Ectodermal cell (in vitro differentiated cells): ENCODE results near the gene KATNB1.

Source experiments
- H3K27ac ChIP-seq: 2 replicates; pipeline ENCODE4 v1.7.0; 2013; ENCODE audit warnings: mild to moderate bottlenecking, low read depth, low read length; ENCODE audit not compliant: insufficient read depth, poor library complexity, severe bottlenecking
- H3K27me3 ChIP-seq: 2 replicates; pipeline ENCODE4 v1.7.0; 2013; ENCODE audit warnings: mild to moderate bottlenecking, low read length; ENCODE audit not compliant: insufficient read depth, control insufficient read depth, poor library complexity, severe bottlenecking
- H3K36me3 ChIP-seq: one replicate; pipeline ENCODE4 v1.7.0; 2013; ENCODE audit warnings: low read length; ENCODE audit not compliant: control insufficient read depth, insufficient read depth
- H3K4me1 ChIP-seq: one replicate; pipeline ENCODE4 v1.7.0; 2013; ENCODE audit warnings: low read length; ENCODE audit not compliant: control insufficient read depth, insufficient read depth
- H3K4me3 ChIP-seq: 2 replicates; pipeline ENCODE4 v1.7.0; 2013; ENCODE audit warnings: low read depth, low read length, control low read depth; ENCODE audit not compliant: insufficient read depth
- H3K9me3 ChIP-seq: 2 replicates; pipeline ENCODE4 v1.7.0; 2013; ENCODE audit warnings: mild to moderate bottlenecking, low read length, moderate library complexity; ENCODE audit not compliant: control insufficient read depth
- WGBS, 2 experiments: methylation state at CpG; one replicate each; pipeline ENCODE4 v1.1.7; 2013; ENCODE audit warnings: missing lambda C conversion rate in 2 of 2; 5-methylcytosine and 5-hydroxymethylcytosine counted together

KATNB1 gene

GRCh38 chr16:57755726-57756423 lies 20.3 kb downstream of the KATNB1 start:
- Histone ChIP-seq H3K27me3 (no peaks in the 10 kb centered on the region), H3K4me3 (no peak overlapping the region), H3K9me3 (no peaks in the 10 kb centered on the region), H3K4me1 (no peaks in the 10 kb centered on the region), H3K36me3 (no peaks in the 10 kb centered on the region), H3K27ac (no peak overlapping the region)
- WGBS, 2 experiments, result 95 to 96% methylated on average over 18 of the region's 18 CpGs

- 89 to 93% methylated on average over 14 to 15 of the region's 15 CpGs for WGBS, 2 experiments
Observed at GRCh38 chr16:57756424-57757325, 21.1 kb downstream of the KATNB1 start.

DNA sequence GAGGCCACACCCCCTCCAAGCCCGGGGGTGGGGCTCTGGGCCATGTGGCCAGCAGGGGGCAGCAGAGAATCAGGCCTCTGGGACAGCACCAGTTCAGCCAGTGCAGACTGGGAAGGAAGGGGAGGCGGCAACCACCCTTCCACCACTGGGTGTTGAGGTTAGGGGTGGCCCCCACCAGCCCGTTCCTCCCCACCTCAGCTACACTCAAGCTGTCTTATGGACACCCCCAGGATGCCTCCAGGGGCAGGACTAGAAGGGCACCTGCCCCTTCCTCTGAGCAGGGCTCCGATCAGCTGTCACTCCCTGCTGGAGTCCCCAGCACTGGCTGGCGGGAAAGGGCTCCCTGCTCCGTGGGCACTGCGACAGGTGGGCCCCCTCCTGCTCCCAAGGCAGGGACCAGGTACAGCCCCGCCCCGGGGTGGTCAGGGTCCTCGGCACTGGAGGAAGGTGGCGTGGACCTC lies 21.8 kb downstream of the KATNB1 start:
- Histone ChIP-seq H3K27ac (no peak overlapping the region), H3K4me1 (no peaks in the 10 kb centered on the region), H3K4me3 (no peak overlapping the region), H3K27me3 (no peaks in the 10 kb centered on the region), H3K9me3 (no peaks in the 10 kb centered on the region), H3K36me3 (no peaks in the 10 kb centered on the region)
- 68 to 69% methylated on average over 10 to 11 of the region's 11 CpGs for WGBS, 2 experiments

More at GRCh38 chr16:57756424-57757325, 21.1 kb downstream of the KATNB1 start:
- Histone ChIP-seq H3K36me3 (no peaks in the 10 kb centered on the region), H3K27me3 (no peaks in the 10 kb centered on the region), H3K27ac (no peak overlapping the region), H3K4me1 (no peaks in the 10 kb centered on the region), H3K9me3 (no peaks in the 10 kb centered on the region), H3K4me3 (no peak overlapping the region)

DNA sequence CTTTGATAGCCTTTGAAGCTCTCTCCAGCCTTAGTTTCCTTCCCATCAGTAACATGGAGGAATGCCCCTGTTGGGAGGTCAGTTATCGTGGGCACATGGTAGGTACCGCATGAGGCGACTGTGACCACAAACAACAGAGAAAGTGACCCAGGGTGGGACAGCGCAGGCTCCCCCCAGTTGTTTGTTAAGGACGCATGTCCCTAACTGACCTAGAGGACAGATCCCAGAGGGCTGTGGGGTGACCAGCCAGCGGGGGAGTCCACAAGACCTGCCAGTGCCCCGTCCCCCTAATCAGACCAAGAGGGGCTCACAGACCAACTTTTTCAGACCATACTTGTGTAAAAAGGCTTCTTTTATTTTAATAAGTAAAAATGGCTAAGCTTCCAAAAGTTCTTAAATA lies 22.3 kb downstream of the KATNB1 start:
- no peak overlapping the region for H3K27ac ChIP-seq
- peaks cover 3% of the 10 kb centered on the region for H3K4me1 ChIP-seq
- no peak overlapping the region for H3K4me3 ChIP-seq
- no peaks in the 10 kb centered on the region for H3K9me3 ChIP-seq
- no peaks in the 10 kb centered on the region for H3K36me3 ChIP-seq
- WGBS, 2 experiments, result 96 to 97% methylated on average over 7 of the region's 7 CpGs
- no peaks in the 10 kb centered on the region for H3K27me3 ChIP-seq

GRCh38 chr16:57758331-57759117 lies 23.0 kb downstream of the KATNB1 start:
- WGBS, 2 experiments, result 89 to 90% methylated on average over 33 of the region's 33 CpGs
- Histone ChIP-seq H3K4me1 (peaks cover 5% of the 10 kb centered on the region), H3K27ac (no peak overlapping the region), H3K27me3 (no peaks in the 10 kb centered on the region), H3K9me3 (no peaks in the 10 kb centered on the region), H3K4me3 (no peak overlapping the region), H3K36me3 (no peaks in the 10 kb centered on the region)

DNA sequence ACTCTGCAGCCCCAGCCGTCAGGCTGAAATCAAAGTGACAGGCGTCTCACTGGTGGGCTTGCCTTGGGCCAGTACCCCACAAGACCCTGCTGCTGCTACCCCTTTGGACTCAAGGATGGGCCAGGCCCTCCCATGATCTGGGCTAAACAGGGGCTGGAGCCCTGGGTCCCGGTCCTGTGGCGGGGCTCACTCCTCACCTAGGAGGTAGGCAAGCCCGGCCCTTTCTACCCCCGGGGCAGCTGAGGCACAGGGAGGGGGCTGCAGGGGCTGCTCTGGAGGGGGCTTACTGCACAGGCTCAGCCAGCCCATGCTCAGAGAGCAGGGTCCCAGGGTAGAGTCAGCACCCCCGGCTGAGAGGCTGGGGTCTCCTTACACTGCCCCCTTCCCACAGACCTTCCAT lies 23.6 kb downstream of the KATNB1 start:
- H3K9me3 ChIP-seq, result no peaks in the 10 kb centered on the region
- no peaks in the 10 kb centered on the region for H3K36me3 ChIP-seq
- no peak overlapping the region for H3K4me3 ChIP-seq
- H3K27me3 ChIP-seq, result no peaks in the 10 kb centered on the region
- no peak overlapping the region for H3K27ac ChIP-seq
- H3K4me1 ChIP-seq, result peaks cover 5% of the 10 kb centered on the region
- 89 to 91% methylated on average over 7 of the region's 7 CpGs for WGBS, 2 experiments

GRCh38 chr16:57759541-57760356 lies 24.2 kb downstream of the KATNB1 start:
- WGBS, 2 experiments, result 88% methylated on average over 21 of the region's 21 CpGs
- H3K36me3 ChIP-seq, result no peaks in the 10 kb centered on the region

GRCh38 chr16:57760357-57761160 lies 25.0 kb downstream of the KATNB1 start:
- Histone ChIP-seq H3K27me3 (no peaks in the 10 kb centered on the region), H3K36me3 (no peaks in the 10 kb centered on the region), H3K27ac (no peak overlapping the region), H3K4me3 (no peak overlapping the region), H3K4me1 (peaks cover 5% of the 10 kb centered on the region), H3K9me3 (no peaks in the 10 kb centered on the region)
- WGBS, 2 experiments, result 90 to 91% methylated on average over 40 of the region's 40 CpGs

More at GRCh38 chr16:57759541-57760356, 24.2 kb downstream of the KATNB1 start:
- Histone ChIP-seq H3K9me3 (no peaks in the 10 kb centered on the region), H3K4me3 (no peak overlapping the region), H3K27me3 (no peaks in the 10 kb centered on the region), H3K4me1 (peaks cover 5% of the 10 kb centered on the region), H3K27ac (no peak overlapping the region)

- Histone ChIP-seq H3K36me3 (no peaks in the 10 kb centered on the region), H3K4me1 (peaks cover 5% of the 10 kb centered on the region), H3K27me3 (no peaks in the 10 kb centered on the region), H3K4me3 (no peak overlapping the region), H3K9me3 (no peaks in the 10 kb centered on the region), H3K27ac (no peak overlapping the region)
- 82 to 83% methylated on average over 9 of the region's 9 CpGs for WGBS, 2 experiments
Observed at GRCh38 chr16:57761301-57761700, 25.7 kb downstream of the KATNB1 start.
